ENCODE results near the gene PCBP3. TPM values are rescaled to one million over a fixed set of nuclear protein-coding genes. Genes with fewer than 3 reads are reported as not detected.

Gene PCBP3
- total and polyA plus RNA-seq, 2 experiments from 2014 or later, result 3.4 to 4.3 TPM

DNA sequence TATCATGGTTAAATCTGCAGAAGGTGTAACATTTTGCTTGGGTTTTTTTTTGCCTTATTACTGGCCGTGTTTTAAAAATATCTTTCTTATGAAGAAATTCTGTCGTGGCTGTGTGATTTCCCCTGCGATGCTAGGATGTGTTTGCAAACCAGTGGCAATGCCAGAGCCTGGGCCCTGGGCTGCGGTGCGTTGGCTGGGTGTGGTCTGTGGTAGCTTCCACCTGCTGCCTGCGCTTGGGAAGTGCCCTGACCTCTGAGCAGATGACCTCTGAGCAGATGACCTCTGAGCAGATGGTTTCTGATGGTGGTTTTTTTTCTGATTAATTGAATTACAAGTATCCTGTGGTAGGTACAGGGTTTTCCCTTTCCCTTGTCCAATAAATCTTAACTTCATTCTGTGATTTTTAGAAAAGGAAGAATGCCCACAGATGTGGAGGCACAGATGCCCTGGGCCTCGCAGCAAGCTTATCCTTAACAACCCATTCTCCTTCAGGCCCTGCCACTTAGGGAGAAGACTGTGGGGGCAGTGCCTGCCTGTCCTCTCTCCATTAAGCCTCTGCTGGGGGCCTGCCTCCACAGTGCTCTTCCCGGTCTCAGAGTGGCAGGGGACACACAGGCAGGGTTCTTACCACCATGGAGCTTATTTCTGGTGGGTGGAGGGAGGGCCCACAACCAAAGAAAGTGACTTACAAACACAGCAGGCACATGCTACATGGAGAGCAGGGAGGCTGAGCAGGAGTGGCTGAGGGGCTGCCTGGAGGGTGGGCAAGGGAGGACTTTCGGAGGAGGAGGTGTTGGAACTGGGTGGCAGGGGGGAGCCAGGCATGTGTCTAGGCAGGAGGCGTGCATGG, 81.7 kb downstream of the PCBP3 start:
- Histone ChIP-seq H3K36me3 (no peaks in the 10 kb centered on the region), H3K4me1 (ENCODE audit: low read depth) (no peaks in the 10 kb centered on the region), H3K27me3 (no peaks in the 10 kb centered on the region), H3K27ac (no peak overlapping the region), H3K9me3 (ENCODE audit: low read depth) (no peaks in the 10 kb centered on the region), H3K4me3 (no peak overlapping the region)
- TF ChIP-seq, protein P1, sequence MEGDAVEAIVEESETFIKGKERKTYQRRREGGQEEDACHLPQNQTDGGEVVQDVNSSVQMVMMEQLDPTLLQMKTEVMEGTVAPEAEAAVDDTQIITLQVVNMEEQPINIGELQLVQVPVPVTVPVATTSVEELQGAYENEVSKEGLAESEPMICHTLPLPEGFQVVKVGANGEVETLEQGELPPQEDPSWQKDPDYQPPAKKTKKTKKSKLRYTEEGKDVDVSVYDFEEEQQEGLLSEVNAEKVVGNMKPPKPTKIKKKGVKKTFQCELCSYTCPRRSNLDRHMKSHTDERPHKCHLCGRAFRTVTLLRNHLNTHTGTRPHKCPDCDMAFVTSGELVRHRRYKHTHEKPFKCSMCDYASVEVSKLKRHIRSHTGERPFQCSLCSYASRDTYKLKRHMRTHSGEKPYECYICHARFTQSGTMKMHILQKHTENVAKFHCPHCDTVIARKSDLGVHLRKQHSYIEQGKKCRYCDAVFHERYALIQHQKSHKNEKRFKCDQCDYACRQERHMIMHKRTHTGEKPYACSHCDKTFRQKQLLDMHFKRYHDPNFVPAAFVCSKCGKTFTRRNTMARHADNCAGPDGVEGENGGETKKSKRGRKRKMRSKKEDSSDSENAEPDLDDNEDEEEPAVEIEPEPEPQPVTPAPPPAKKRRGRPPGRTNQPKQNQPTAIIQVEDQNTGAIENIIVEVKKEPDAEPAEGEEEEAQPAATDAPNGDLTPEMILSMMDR (IDR thresholded peaks at IDR 0.05; ENCODE audit: low read depth, low read length), result no peak
- DNase-seq (ENCODE audit: low read depth in 1 of 2, low spot score in 1 of 2), result no peak

DNA sequence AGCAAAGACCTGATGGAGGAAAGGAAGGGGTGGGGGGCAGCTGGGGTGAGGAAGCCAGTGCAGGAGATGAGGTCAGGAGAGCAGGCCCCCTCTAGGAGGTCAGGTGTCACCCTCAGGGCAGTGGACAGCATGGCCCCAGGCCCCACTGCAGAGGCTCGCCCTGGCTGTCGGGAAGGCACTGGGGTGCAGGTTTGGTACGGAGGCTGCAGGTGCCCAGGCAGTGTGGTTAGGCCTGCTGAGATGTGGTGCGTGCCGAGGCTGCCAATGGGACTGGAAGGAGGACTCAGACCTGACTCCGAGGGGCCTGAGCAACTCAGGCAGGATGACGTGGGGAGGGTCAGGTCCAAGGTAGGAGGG, 82.3 kb downstream of the PCBP3 start:
- H3K4me1 ChIP-seq (ENCODE audit: low read depth), result no peaks in the 10 kb centered on the region
- no peaks in the 10 kb centered on the region for H3K27me3 ChIP-seq
- TF ChIP-seq, protein P1 (IDR thresholded peaks at IDR 0.05; ENCODE audit: low read depth, low read length), result no peak
- no peak overlapping the region for H3K4me3 ChIP-seq
- no peaks in the 10 kb centered on the region for H3K9me3 ChIP-seq (ENCODE audit: low read depth)
- no peak for DNase-seq (ENCODE audit: low read depth in 1 of 2, low spot score in 1 of 2)
- H3K27ac ChIP-seq, result no peak overlapping the region
- no peaks in the 10 kb centered on the region for H3K36me3 ChIP-seq

DNA sequence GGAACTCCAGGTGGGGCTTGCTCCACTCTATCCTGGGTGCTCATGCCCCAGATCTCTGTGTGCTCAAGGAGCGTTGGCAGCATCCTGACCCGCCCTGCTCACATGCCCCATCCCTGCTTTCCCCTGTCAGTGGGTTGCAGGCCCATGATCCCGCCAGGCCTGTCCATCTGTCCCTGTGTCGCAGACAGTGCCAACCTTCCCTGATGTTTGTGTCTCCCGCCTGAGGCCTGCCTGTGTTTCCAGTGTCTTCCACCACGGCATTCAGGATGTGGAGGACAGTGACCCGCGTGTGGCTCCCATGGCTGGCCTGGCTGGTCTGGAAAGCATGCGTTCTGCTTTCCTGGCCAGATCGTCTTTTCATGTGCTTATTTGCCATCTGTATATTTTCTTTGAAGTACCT, 82.9 kb downstream of the PCBP3 start:
- Histone ChIP-seq H3K4me3 (no peak overlapping the region), H3K27ac (no peak overlapping the region), H3K4me1 (ENCODE audit: low read depth) (no peaks in the 10 kb centered on the region), H3K9me3 (ENCODE audit: low read depth) (no peaks in the 10 kb centered on the region), H3K27me3 (no peaks in the 10 kb centered on the region), H3K36me3 (no peaks in the 10 kb centered on the region)
- DNase-seq (ENCODE audit: low read depth in 1 of 2, low spot score in 1 of 2), result no peak
- TF ChIP-seq, protein P1 (IDR thresholded peaks at IDR 0.05; ENCODE audit: low read depth, low read length), result no peak

DNA sequence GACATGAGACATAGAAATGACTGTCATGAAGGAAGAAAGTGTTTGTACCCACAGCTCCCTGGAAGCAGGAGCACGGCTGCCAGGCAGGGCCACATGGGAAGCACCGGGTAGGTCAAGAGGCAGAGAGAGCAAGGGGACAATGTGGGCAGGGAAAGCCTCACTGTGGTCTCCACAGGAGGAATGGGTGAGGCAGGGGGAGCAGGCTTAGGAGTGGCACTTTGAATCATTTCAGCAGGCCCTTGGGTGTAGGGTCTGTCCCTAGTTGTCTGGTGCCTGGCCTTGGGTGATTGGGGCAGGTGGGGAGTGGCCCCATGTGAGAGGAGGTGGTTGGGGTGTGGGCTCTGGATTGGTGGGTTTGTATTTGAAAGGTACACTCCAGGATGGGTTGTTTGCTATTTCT, 83.9 kb downstream of the PCBP3 start:
- Histone ChIP-seq H3K36me3 (no peaks in the 10 kb centered on the region), H3K4me3 (no peak overlapping the region), H3K9me3 (ENCODE audit: low read depth) (no peaks in the 10 kb centered on the region)

DNA sequence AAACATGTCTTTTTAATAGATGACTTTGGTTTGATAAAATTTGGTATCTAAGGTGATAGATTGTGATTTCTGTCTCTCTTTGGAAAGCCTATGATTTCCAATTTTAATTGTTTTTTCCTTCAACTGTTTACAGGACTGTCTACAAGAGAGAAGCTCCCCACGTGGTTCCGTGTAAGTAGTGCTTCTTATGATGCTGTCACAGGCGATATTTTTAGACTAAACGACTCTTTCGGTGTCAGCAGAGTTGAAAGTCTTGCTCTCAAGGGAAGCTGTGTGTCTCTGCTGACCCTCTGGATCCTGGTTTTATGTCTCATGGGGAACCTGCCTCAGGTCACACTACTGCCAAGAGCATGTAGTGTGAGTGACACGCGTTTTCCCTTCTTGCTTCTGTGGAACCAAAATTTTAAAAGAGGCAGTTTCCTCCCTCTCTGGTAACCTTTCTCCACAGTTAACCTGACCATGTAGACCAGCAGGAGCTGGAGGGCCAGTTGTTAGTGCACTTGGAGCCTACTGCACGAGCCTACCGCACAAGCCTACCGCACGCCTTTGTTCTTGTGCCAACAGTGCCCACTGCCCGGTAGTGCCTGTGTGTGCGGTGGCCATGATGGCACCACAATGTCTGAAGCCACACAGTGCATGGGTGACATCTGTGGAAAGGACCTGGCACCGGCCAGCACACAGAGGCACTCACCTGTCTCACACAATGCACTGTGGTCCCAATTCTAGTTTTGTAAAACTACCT, 91.9 kb downstream of the PCBP3 start:
- DNase-seq (ENCODE audit: low read depth in 1 of 2, low spot score in 1 of 2), result peak in 1 of 2 donors; percentile 6
- TF ChIP-seq, protein P1 (IDR thresholded peaks at IDR 0.05; ENCODE audit: low read depth, low read length), result no peak
- H3K9me3 ChIP-seq (ENCODE audit: low read depth), result no peaks in the 10 kb centered on the region
- no peaks in the 10 kb centered on the region for H3K4me1 ChIP-seq (ENCODE audit: low read depth)
- H3K27me3 ChIP-seq, result no peaks in the 10 kb centered on the region
- H3K36me3 ChIP-seq, result no peaks in the 10 kb centered on the region
- H3K27ac ChIP-seq, result no peak overlapping the region
- H3K4me3 ChIP-seq, result no peak overlapping the region

More for the DNA sequence above, 83.9 kb downstream of the PCBP3 start:
- TF ChIP-seq, protein P1 (IDR thresholded peaks at IDR 0.05; ENCODE audit: low read depth, low read length), result no peak
- no peak for DNase-seq (ENCODE audit: low read depth in 1 of 2, low spot score in 1 of 2)
- no peaks in the 10 kb centered on the region for H3K27me3 ChIP-seq
- H3K4me1 ChIP-seq (ENCODE audit: low read depth), result no peaks in the 10 kb centered on the region
- H3K27ac ChIP-seq, result no peak overlapping the region
